Stimulated activated effector memory CD8-positive, alpha-beta T cell treated with anti-CD3 and anti-CD28 coated beads, Interleukin-12 subunit alpha, Interleukin-12 subunit beta, amount 100 ng/mL, for 72 hours (primary cell): ENCODE measurements around the gene USP40.
A peak's percentile ranks its signal among the peaks of the same experiment; 100 is the strongest.

ENCODE experiments used
- ATAC-seq: fragments of 150-1000 bp; cut with Tn5 transposase; 2 replicates; pipeline ENCODE4 v1.10.0; 2021
- DNase-seq, 2 donors: peaks; one replicate each; pipeline ENCODE4 v3.0.0; 2021 to 2022; ENCODE audit warnings: low spot score in 2 of 2
- H3K27ac Mint-ChIP-seq: one replicate; pipeline ENCODE4 v1.8.0; 2022; ENCODE audit warnings: mild to moderate bottlenecking, mixed read lengths
- H3K36me3 Mint-ChIP-seq: one replicate; pipeline ENCODE4 v1.8.0; 2022; ENCODE audit warnings: mild to moderate bottlenecking, mixed read lengths
- H3K4me1 Mint-ChIP-seq: one replicate; pipeline ENCODE4 v1.8.0; 2022; ENCODE audit warnings: mixed read lengths
- H3K4me3 Mint-ChIP-seq: one replicate; pipeline ENCODE4 v1.8.0; 2022; ENCODE audit warnings: mild to moderate bottlenecking, mixed read lengths
- H3K9me3 Mint-ChIP-seq: one replicate; pipeline ENCODE4 v1.8.0; 2022; ENCODE audit warnings: mixed read lengths

USP40 gene

DNA sequence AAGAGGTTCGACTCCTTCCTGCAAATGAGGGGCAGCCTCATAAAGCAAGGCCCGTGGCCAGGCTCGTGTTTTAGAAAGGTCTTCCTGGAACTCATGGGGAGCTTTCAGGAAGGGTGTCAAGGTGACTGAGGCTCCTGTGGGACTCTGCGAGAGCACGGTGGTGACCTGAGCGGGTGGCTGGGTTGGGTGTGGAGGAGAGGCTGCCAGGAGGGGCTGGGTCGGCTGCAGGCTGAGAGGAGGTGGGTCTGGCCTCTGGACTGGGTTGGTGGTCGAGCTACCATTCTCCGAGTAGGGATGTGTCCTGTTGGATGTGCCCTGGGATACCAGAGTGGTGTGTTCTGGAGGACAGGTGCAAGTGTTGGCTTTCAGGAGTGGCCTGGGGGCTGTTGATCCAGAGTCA is 125.9 kb downstream of the USP40 start:
- Mint-ChIP-seq H3K36me3 (peaks cover 85% of the 10 kb centered on the region), H3K4me3 (no peak overlapping the region), H3K27ac (peak overlapping the region; percentile 89)

DNA sequence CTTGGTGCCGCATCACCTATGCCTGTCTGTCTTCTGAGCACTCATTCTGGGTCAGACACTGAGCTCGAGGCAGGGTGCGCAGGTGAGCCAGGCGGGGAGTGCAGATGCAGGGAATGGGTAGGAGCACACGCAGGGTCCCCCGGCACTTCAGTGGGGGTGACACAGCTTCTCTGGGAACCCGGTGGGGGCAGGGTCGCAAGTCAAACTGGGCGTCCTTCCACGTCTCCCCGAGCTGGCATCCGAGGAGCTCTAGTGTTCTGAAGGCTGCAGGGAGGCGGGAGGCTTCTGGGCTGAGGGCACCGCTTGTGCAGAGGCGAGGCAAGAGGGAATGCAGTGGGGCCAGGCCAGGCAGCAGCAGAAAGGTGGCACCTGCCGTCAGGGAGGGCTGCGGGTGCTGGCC is 126.3 kb downstream of the USP40 start:
- no peak for ATAC-seq
- Mint-ChIP-seq H3K9me3 (no peaks in the 10 kb centered on the region), H3K27ac (peak overlapping the region; percentile 89), H3K4me1 (peaks cover 49% of the 10 kb centered on the region), H3K4me3 (no peak overlapping the region), H3K36me3 (peaks cover 85% of the 10 kb centered on the region)
- no peak for DNase-seq

More for the DNA sequence above, 125.9 kb downstream of the USP40 start:
- H3K4me1 Mint-ChIP-seq, result peaks cover 50% of the 10 kb centered on the region
- no peak for ATAC-seq
- no peak for DNase-seq
- H3K9me3 Mint-ChIP-seq, result no peaks in the 10 kb centered on the region

DNA sequence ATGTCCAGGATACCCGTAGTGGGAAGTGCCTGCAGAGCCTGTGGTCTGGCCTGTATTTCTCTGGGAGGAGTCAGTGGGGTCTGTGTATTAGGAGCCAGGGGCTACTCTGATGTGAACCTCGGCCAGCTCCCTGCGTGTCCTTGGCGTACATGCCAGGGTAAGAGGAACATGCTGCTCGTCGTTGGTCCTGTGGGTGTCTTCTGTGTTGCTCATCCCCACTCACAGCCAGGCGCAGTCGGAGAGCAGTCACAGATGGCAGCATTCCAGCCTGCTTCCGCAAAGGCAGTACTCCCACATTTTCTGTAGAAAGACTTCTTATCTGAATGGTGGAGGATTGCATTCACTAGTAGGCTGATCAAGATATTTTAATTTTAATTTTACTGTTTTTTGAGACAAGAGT is 127.4 kb downstream of the USP40 start:
- Mint-ChIP-seq H3K4me3 (no peak overlapping the region), H3K27ac (peak overlapping the region; percentile 80), H3K9me3 (no peaks in the 10 kb centered on the region), H3K4me1 (peaks cover 38% of the 10 kb centered on the region), H3K36me3 (peaks cover 81% of the 10 kb centered on the region)
- ATAC-seq (no peak), DNase-seq (no peak)

DNA sequence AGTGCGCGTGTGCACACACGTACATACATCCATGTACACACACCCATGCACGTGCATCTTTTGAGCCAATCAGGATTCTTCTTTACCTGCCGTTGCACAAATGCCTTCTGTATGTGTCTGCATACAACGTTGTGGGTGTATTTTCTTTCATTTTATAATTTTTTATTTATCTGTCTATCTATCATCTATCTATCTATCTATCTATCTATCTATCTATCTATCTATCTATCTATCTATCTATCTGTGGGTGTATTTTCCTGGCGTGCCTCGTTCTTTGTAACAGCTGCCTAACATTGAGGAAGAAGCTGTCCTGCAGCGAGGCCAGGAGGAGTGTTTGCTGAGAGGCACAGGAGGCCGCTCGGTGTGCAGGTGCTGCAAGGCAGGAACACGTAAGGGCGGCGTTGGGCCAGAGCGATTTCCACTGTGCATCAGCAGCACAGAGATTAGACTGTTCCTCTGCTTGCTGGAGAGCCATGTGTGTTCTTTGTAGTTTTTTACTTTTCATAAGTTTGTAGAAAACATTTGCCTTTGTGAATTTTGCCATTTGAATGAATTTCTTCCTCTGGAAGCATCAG is 127.9 kb downstream of the USP40 start:
- ATAC-seq (no peak), DNase-seq (no peak)
- peaks cover 76% of the 10 kb centered on the region for H3K36me3 Mint-ChIP-seq
- H3K4me1 Mint-ChIP-seq, result peaks cover 33% of the 10 kb centered on the region
- H3K27ac Mint-ChIP-seq, result peak overlapping the region; percentile 80
- H3K9me3 Mint-ChIP-seq, result no peaks in the 10 kb centered on the region
- H3K4me3 Mint-ChIP-seq, result no peak overlapping the region

GRCh38 chr2:233437439-233437955 is 129.1 kb downstream of the USP40 start:
- H3K4me1 Mint-ChIP-seq, result peaks cover 24% of the 10 kb centered on the region
- peaks cover 65% of the 10 kb centered on the region for H3K36me3 Mint-ChIP-seq

GRCh38 chr2:233436691-233437438 is 129.7 kb downstream of the USP40 start:
- H3K4me1 Mint-ChIP-seq, result peaks cover 21% of the 10 kb centered on the region
- DNase-seq (no peak), ATAC-seq (no peak)
- peak overlapping the region; percentile 64 for H3K27ac Mint-ChIP-seq
- no peak overlapping the region for H3K4me3 Mint-ChIP-seq
- peaks cover 61% of the 10 kb centered on the region for H3K36me3 Mint-ChIP-seq
- no peaks in the 10 kb centered on the region for H3K9me3 Mint-ChIP-seq

More at GRCh38 chr2:233437439-233437955, 129.1 kb downstream of the USP40 start:
- ATAC-seq, result no peak
- Mint-ChIP-seq H3K27ac (peak overlapping the region; percentile 80), H3K9me3 (no peaks in the 10 kb centered on the region), H3K4me3 (no peak overlapping the region)
- no peak for DNase-seq

GRCh38 chr2:233436191-233436581 is 130.4 kb downstream of the USP40 start:
- Mint-ChIP-seq H3K4me3 (no peak overlapping the region), H3K4me1 (peaks cover 16% of the 10 kb centered on the region), H3K27ac (peak overlapping the region; percentile 64), H3K36me3 (peaks cover 56% of the 10 kb centered on the region), H3K9me3 (no peaks in the 10 kb centered on the region)
- DNase-seq (no peak), ATAC-seq (no peak)

DNA sequence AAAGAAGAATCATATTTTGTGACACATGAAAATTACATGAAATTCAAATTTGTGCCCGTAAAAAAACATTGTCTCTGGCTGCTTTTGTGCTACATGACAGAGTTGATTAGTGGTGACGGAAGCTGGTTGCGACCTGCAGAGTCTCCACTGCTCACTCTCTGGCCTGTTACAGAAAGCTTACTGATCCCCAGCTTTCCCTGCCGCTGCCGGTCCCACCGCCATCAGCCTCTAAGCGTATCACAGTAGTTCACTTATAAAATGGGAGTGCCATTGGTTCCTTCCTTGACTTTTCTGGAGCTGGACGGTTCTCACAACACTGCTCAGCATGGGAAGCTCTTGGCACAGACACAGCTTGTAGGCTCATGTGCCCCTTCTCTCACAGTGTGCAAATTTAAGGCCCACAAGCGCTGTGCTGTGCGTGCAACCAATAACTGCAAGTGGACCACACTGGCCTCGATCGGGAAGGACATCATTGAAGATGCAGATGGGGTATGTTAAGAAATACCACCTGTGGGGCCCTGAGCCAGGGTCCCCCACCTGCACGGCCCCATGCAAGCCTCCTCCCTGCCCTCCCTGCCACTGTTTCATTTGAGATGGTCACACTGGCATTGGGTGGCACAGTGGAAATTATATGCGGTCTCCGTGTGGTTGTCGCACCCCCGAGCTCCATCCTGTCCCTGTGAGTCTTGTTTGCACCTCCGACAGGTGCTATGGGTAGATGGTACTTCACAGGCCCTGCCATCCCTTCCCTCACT is 131.0 kb downstream of the USP40 start:
- ATAC-seq (no peak), DNase-seq (no peak)
- Mint-ChIP-seq H3K4me1 (peaks cover 10% of the 10 kb centered on the region), H3K9me3 (no peaks in the 10 kb centered on the region), H3K27ac (no peak overlapping the region), H3K4me3 (no peak overlapping the region), H3K36me3 (peaks cover 56% of the 10 kb centered on the region)

GRCh38 chr2:233434666-233435330 is 131.8 kb downstream of the USP40 start:
- Mint-ChIP-seq H3K36me3 (peaks cover 52% of the 10 kb centered on the region), H3K4me1 (peaks cover 11% of the 10 kb centered on the region), H3K9me3 (no peaks in the 10 kb centered on the region), H3K4me3 (no peak overlapping the region), H3K27ac (no peak overlapping the region)
- ATAC-seq, result no peak
- no peak for DNase-seq

DNA sequence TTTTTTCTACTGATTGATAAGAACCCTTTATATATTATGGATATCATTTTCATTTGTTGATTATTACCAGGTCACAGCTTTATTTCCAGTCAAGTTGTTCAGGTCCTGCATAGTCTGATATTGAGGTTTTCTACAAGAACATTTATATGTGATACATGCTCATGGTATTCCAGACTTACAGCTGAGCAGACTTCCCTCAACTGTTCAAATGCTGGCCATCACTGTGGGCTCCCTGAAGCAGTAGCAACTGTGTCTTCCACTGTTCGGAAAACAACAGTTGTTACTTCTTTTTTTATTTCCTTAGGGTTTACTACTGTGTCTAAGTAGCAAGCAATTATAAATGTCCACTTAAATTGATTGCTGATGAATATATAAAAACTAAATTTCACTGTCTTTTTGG is 132.8 kb downstream of the USP40 start:
- peaks cover 42% of the 10 kb centered on the region for H3K36me3 Mint-ChIP-seq
- DNase-seq (no peak), ATAC-seq (no peak)
- H3K4me1 Mint-ChIP-seq, result peaks cover 20% of the 10 kb centered on the region
- peak overlapping the region; percentile 54 for H3K27ac Mint-ChIP-seq
- no peak overlapping the region for H3K4me3 Mint-ChIP-seq
- no peaks in the 10 kb centered on the region for H3K9me3 Mint-ChIP-seq

DNA sequence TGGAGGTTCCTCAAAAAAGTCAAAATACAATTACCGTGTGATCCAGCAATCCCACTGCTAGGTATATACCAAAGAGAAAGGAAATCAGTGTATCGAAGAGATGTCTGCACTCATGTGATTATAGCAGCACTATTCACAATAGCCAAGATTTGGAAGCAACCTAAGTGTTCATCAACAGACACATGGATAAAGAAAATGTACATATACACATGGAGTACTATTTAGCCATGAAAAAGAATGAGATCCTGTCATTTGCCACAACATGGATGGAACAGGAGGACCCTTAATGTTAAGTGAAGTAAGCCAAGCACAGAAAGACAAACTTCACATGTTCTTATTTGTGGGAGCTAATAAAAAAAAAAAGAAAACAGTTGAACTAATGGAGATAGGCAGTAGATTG is 133.6 kb downstream of the USP40 start:
- no peak for DNase-seq
- H3K9me3 Mint-ChIP-seq, result no peaks in the 10 kb centered on the region
- peaks cover 40% of the 10 kb centered on the region for H3K36me3 Mint-ChIP-seq
- H3K27ac Mint-ChIP-seq, result no peak overlapping the region
- no peak overlapping the region for H3K4me3 Mint-ChIP-seq
- peaks cover 20% of the 10 kb centered on the region for H3K4me1 Mint-ChIP-seq
- no peak for ATAC-seq

GRCh38 chr2:233430651-233431050 is 135.9 kb downstream of the USP40 start:
- DNase-seq, result no peak
- ATAC-seq, result no peak
- H3K4me1 Mint-ChIP-seq, result peaks cover 42% of the 10 kb centered on the region
- no peak overlapping the region for H3K4me3 Mint-ChIP-seq
- peaks cover 33% of the 10 kb centered on the region for H3K36me3 Mint-ChIP-seq
- no peak overlapping the region for H3K27ac Mint-ChIP-seq
- peaks cover 3% of the 10 kb centered on the region for H3K9me3 Mint-ChIP-seq

DNA sequence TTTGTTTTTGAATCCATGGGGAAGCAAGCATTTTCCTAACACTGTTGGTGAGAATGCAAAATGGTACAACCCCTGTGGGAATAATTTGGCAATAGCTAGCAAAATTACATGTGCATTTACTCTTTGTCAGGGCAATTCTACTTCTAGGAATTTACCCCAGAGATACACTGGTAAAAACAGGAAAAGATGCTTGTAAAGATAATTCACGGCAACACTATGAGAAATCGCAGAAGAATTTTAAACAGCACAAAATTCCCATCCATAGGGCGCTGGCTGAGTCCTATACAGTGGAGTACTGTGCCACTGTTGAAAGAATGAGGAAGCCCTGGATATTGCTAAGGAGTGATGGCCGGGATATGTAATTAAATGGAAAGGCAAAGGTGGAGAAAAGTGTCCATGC is 136.5 kb downstream of the USP40 start:
- H3K4me3 Mint-ChIP-seq, result no peak overlapping the region
- peaks cover 3% of the 10 kb centered on the region for H3K9me3 Mint-ChIP-seq
- DNase-seq (no peak), ATAC-seq (no peak)
- peaks cover 45% of the 10 kb centered on the region for H3K4me1 Mint-ChIP-seq
- no peak overlapping the region for H3K27ac Mint-ChIP-seq
- peaks cover 27% of the 10 kb centered on the region for H3K36me3 Mint-ChIP-seq

DNA sequence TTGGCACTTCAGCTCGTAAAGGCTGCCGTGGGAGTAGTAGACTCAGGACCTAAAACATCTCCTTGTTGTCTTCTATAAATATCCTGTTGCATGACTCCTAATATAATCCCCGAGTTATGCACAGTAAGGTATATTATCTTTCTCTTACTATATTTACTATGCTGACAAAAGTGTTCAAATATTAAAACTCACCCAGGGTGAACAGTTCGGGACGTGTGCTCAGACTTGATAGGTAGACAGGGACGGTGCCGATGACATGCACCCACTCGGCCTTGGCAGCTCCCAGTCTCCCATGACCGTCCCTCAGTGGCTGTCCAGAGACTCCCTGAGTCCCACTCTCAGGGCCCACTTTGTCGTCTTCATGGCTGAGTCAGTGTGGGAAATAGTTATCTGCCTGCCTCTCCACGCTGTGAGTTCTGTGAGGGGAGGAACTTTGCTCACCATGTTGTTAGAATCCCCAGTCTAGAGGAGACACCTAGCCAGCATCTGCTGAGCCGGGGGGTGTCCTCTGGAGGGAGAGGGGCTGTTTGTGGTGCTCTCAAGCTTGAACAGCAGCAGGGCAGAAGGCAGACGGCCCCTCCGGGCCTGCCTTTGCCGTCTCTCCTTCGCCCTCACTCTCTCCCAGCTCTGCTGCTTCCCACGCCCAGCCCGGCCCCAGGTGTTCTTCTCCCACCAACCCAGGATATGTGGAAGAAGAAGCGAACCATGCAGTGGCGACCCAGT is 137.2 kb downstream of the USP40 start:
- Mint-ChIP-seq H3K36me3 (peaks cover 22% of the 10 kb centered on the region), H3K9me3 (peaks cover 3% of the 10 kb centered on the region), H3K4me3 (no peak overlapping the region), H3K27ac (peak overlapping the region; percentile 88), H3K4me1 (peaks cover 46% of the 10 kb centered on the region)
- no peak for ATAC-seq
- DNase-seq, result no peak
